GM18520 (cell line): ENCODE measurements around the gene KRTAP10-8.
"Not testable (repeated sequence)": the region's sequence is repeated elsewhere in the genome, so short reads cannot be mapped to it uniquely, and the experiment has no call there.

Experiments
- ATAC-seq: cut with Tn5 transposase; IDR thresholded peaks from one replicate; pipeline ENCODE4 v1.9.1; 2021; ENCODE audit not compliant: unreplicated experiment

KRTAP10-8 gene

DNA sequence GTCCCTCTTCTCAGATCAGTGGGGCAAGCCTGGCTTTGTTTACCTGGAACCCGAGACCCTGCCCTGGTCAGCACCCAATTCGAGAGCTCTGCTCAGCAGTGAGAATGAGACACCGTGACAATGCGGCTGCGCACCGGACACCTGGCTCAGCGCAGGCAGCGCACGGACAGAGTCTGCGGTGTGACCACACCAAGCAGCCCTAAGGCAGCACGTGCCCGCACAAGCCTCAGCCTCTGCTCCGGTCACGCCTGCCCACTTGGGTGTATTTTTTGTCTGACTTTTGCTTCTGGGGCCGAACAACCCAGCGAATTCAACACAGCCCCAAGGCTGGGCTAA, 4.7 kb downstream of the KRTAP10-8 start:
- ATAC-seq: no peak

DNA sequence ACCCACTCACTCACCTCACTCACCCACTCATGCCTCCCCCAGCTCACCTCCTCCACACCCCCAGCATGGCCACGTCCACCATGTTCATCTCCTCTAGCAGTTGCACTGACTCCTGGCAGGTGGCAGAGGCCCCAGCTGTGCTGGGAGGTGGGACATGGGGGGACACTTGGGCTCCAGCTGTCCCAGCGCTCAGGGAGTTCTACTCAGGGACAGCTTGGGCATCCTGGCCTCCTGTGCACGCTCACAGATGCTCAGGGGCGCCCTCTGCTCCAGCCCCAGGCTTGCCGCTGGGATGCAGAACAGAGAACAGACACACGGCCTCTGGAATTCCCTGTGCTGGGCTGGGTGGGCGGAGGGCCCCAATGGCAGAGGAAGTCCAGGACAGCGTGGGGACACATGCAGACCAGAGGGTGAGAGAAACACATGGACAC, 5.2 kb downstream of the KRTAP10-8 start:
- ATAC-seq: no peak

- no peak for ATAC-seq
Observed at GRCh38 chr21:44618504-44618903, 6.6 kb downstream of the KRTAP10-8 start.

- ATAC-seq: no peak
Observed at GRCh38 chr21:44618909-44619308, 7.0 kb downstream of the KRTAP10-8 start.

DNA sequence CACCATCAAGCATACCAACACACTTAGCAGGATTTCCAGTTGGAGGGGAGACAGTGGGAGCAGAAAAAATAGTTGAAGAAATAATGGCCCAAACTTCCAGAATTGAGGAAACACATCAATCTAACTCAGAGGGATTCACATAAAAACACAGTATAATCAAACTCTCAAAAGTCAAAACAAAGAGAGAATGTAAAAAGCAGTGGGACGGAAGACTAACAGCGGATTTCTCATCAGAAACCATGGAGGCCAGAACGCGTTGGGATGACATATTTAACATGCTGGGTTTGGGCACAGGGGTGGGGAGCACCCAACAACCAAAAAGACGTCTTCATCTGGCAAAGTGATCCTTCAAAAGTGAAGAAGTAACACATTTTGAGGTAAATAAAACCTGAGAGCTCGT, 8.0 kb downstream of the KRTAP10-8 start:
- no peak for ATAC-seq

DNA sequence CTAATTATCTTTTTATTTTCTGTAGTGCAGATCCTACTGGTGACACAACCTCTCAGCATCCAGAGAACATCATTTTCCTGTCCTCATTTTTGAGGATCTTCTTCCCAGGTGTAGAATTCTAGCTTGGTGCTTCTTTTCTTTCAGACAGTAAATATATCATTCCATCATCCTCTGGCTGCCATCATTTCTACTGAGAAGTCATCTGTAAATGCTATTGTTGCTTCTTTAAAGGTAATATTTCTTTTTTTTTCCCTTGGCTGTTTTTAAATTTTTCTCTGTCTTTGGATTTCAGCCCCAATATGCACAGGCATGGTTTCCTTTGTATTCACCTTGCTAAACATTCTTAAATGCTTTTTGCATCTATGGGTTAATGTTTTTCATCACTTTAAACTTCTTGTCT, 11.7 kb downstream of the KRTAP10-8 start:
- no peak for ATAC-seq

DNA sequence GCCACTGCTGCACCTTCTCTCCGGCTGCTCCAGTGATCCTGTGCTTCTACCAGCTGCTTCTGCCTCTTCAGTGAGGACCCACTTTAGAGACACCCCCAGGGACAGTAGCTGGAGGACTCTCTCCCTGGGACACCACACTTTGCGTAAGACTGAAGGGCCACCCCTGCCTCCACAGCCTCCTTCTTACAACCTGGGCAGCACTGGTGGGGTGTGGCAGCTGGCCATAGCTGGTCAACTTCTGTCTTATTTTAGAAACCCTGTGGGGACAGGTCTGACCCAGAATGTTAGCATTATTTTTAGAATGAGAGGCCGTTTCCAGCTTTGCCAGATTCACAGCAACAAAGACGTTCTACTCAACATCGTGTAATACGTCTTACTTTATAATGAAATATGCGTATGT, 13.9 kb downstream of the KRTAP10-8 start:
- ATAC-seq: no peak

GRCh38 chr21:44626262-44626661, 14.4 kb downstream of the KRTAP10-8 start:
- ATAC-seq: no peak

- no peak for ATAC-seq
Observed at GRCh38 chr21:44626673-44627143, 14.8 kb downstream of the KRTAP10-8 start, which contains the start of gene KRTAP10-9. TSS of gene KRTAP10-9 (plus strand) at chr21:44627093. CDS start at chr21:44627172, 79 bp downstream.

DNA sequence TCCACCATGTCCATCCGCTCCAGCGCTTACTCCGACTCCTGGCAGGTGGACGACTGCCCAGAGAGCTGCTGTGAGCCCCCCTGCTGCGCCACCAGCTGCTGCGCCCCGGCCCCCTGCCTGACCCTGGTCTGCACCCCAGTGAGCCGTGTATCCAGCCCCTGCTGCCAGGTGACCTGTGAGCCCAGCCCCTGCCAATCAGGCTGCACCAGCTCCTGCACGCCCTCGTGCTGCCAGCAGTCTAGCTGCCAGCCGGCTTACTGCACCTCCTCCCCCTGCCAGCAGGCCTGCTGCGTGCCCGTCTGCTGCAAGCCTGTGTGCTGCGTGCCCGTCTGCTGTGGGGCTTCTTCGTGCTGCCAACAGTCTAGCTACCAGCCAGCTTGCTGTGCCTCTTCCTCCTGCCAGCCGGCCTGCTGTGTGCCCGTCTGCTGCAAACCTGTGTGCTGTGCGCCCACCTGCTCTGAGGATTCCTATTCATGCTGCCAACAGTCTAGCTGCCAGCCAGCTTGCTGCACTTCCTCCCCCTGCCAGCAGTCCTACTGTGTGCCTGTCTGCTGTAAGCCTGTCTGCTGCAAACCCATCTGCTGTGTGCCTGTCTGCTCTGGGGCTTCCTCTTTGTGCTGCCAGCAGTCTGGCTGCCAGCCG, 15.4 kb downstream of the KRTAP10-8 start:
- not testable (repeated sequence) for ATAC-seq

- ATAC-seq: not testable (repeated sequence)
Observed at GRCh38 chr21:44627831-44628233, 16.0 kb downstream of the KRTAP10-8 start.

- ATAC-seq: no peak
Observed at GRCh38 chr21:44628707-44629391, 17.0 kb downstream of the KRTAP10-8 start.

DNA sequence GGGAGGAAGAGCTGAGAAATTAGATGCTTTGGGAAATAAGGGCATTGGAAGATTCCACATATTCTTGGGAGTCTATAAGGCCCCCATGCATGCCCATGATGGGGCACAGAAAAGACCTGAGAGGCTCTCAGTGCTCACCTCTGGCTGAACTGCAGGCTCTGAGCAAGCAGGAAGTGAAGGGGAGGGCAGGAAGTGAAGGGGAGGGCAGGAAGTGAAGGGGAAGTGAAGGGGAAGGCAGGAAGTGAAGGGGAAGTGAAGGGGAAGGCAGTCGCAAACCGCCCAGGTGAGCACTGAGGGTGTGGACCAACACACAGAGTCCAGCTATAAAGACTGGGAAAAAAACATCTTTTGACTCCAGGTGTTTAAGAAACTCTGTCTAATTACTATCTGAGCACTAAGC, 18.6 kb downstream of the KRTAP10-8 start:
- no peak for ATAC-seq

DNA sequence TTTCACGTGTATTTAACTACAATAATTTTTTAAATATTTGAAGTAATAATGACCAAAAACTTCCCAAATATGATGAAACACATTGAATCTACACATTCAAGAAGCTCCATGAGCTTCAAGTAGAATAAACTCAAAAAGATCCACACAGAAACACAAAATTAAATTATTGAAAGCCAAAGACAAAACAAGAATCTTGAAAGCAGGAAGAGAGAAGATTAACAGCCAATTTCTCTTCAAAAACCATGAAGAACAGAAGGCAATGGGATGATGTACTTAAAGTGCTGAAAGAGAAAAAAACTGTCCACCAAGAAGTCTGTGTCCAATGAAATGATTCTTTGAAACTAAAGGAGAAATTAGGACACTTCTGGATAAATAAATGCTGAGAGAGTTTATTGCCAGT, 20.2 kb downstream of the KRTAP10-8 start:
- ATAC-seq: no peak

DNA sequence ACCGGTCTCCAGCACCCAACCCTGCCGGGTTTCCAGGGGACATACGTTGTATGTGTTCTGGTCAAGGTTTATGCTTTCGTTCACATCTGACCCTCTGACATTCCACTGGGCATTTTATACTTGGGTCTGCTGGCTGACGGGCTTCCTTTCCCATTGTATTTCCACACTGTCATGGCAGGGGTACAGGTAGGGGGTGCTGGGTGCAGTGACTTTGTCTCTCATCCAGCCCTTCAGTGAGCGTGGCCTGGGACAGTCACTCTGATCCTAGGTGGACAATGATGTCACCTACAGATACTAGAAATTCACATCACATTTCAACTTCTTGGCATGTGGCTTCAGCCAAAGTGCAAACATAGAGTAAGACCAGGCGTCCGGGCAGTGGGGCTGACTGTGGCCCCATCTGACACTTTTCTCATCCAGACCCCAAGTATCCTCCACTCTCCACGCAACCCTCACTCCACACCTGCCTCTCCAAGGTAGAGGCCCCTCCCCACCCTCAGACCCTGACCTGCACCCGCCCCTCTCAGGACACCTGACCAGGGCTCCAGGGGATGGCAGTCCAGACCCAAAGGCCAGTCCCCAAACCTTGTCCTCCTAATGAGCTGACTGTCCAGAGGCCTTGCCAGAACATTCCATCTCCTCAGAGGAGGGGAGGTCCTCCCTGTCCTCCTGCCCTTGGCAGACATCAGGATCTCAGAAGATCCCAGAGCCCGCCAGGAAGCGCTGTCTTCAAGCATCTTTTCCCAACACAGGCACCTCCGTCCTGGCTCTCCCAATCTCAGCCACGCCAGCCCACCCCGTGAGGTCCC, 24.5 kb downstream of the KRTAP10-8 start:
- no peak for ATAC-seq

DNA sequence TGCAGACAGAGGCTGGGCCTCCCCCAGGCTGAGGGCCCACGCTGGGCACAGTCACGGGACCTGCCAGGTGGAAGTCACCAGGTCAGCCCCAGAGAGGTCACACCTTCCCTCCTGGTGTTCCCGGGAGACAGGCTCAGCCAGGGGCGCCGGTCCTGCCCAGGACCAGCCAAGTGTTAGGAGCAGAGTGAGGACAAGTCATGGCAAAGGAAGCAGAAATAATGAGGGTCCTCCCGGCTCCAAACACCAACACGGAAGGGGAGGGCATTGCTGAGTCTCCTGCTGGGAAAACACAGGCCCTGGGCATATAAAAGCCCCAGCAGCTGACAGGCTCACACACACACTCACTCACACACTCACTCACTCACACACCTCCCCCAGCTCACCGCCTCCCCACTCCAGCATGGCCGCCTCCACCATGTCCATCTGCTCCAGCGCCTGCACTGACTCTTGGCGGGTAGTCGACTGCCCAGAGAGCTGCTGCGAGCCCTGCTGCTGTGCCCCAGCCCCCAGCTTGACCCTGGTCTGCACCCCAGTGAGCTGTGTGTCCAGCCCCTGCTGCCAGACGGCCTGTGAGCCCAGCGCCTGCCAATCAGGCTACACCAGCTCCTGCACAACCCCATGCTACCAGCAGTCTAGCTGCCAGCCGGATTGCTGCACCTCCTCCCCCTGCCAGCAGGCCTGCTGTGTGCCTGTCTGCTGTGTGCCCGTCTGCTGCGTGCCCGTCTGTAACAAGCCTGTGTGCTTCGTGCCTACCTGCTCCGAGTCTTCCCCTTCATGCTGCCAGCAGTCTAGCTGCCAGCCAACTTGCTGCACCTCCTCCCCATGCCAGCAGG, 25.4 kb downstream of the KRTAP10-8 start, which contains the start of gene KRTAP10-10:
Gene KRTAP10-10, plus strand, starts transcription at position 339 of the 833 bp plus-strand sequence. Its CDS starts 62 bp downstream, at position 401.
- no peak for ATAC-seq

- ATAC-seq: not testable (repeated sequence)
Observed at GRCh38 chr21:44637851-44638348, 26.0 kb downstream of the KRTAP10-8 start.

DNA sequence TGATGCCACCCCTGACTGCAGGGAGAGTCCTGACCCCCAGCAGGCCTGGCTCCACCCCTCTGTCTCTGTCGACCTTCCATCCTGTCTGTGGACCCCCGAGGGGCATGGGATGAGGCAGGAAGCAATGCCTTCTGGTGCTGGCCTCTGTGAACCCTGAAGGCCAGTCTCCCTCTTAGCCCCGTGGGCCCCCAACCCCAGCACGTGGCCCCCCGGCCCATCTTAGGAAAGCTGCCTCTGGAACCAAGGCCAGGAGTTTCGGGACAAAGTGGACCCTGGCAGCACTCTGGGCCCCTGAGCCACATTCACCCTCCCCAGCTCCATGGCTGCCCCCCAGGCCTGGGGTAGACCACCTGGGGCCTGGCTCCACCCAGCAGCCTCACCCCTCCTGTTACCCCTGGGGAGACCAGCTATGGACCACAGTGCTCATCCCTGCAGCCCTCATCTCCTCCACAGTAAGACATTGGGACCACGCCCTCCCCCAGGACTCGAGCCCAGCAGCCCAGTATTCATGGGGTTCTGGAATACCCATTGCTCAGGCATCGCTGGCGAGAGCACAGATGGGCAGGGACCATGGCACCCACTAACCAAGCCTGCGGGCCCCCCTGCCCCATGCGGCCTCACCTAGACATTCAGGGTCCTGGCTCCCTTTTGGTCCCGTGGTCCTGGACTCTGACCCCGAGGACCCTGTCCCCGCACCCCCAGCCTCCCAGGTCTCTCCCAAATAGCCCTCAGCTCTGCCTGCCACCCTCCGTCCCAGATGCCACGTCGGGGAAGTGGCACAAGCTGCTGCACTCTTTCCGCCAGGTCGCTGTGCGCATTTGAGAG, 26.8 kb downstream of the KRTAP10-8 start:
- not testable (repeated sequence) for ATAC-seq

DNA sequence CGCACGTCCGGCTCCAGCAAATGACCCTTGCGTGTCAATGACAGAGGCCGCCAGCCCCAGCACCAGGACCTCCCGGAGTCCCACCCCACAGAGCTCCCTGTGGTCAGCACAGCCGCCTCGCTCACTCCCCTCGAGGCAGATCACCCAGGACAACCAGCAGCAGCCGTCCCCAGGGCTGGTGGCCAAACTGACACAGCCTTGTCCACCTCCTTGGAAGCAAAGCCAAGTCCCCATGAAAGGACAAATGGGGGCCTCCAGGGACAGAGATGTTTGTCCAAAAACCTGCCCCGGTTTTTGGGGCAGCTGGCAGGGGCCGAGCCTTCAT, 27.4 kb downstream of the KRTAP10-8 start:
- no peak for ATAC-seq

- ATAC-seq: no peak
Observed at GRCh38 chr21:44640761-44641160, 28.9 kb downstream of the KRTAP10-8 start.
